ENCODE measurements around the gene QRFP.
"Not testable (repeated sequence)": the region's sequence is repeated elsewhere in the genome, so short reads cannot be mapped to it uniquely, and the experiment has no call there.

The QRFP gene

DNA sequence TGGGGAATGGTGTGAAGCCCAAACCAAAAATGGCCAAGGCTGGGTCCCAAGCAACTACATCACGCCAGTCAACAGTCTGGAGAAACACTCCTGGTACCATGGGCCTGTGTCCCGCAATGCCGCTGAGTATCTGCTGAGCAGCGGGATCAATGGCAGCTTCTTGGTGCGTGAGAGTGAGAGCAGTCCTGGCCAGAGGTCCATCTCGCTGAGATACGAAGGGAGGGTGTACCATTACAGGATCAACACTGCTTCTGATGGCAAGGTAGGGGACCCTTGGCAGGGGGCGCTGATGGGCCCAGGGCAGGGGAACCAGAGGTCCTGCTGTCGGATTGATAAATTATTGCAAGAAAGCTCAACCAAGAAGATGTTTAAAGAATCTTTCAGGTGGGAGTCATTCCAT lies 41.8 kb downstream of the QRFP start:
- no peak for DNase-seq (ENCODE audit: extremely low read depth in 1 of 2, low read depth in 1 of 2)

- no peak for DNase-seq (ENCODE audit: extremely low read depth in 1 of 2, low read depth in 1 of 2)
Measured at GRCh38 chr9:130854092-130854491, 42.5 kb downstream of the QRFP start.

GRCh38 chr9:130852801-130853200 lies 43.8 kb downstream of the QRFP start:
- no peak for DNase-seq (ENCODE audit: extremely low read depth in 1 of 2, low read depth in 1 of 2)

GRCh38 chr9:130849356-130849755 lies 47.3 kb downstream of the QRFP start:
- no peak for DNase-seq (ENCODE audit: extremely low read depth in 1 of 2, low read depth in 1 of 2)

GRCh38 chr9:130848514-130848913 lies 48.1 kb downstream of the QRFP start:
- DNase-seq (ENCODE audit: extremely low read depth in 1 of 2, low read depth in 1 of 2): not testable (repeated sequence)

- DNase-seq (ENCODE audit: extremely low read depth in 1 of 2, low read depth in 1 of 2): no peak
Measured at GRCh38 chr9:130847306-130848217, 49.0 kb downstream of the QRFP start.

GRCh38 chr9:130846487-130847305 lies 49.9 kb downstream of the QRFP start:
- DNase-seq (ENCODE audit: extremely low read depth in 1 of 2, low read depth in 1 of 2): no peak

DNA sequence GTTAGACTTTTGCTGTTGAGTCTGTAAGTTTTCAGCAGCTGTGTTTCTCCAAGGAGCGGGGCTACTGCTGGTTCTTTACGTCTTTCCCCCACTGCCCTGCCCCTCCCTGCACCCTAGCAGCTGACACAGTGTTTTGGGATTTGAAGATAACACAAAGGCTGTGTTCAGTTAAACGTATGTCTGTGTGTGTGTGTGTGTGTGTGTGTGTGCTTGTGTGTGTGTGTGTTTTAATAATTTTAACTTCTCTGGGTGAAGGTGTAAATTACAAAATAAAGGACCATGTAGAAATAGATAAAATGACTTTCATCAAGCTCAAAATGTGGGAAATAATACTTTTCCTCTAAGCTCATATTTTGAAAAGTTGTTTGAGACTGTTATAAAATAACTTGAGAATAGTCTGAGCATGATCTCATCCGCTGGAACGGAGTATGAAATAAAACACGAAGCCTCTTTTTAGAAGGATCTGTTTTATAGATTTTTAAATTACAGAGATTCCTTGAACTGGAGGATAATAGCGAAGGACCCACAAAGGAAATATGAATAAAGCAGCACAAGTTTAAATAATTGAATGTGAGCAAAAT lies 50.6 kb downstream of the QRFP start:
- no peak for DNase-seq (ENCODE audit: extremely low read depth in 1 of 2, low read depth in 1 of 2)

DNA sequence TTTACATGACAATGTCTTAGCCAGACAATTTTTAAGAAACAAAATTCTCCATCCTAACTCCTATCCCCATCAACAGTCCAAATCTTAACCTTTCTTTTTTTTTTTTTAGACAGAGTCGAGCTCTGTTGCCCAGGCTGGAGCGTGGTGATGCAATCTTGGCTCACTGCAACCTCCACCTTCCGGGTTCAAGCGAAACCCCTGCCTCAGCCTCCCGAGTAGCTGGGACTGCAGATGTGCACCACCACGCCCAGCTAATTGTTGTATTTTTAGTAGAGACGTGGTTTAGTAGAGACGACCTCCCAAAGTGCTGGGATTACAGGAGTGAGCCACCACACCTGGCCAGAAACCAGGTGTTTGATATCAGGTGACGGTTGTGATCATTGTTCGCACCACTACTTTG lies 51.4 kb downstream of the QRFP start:
- no peak for DNase-seq (ENCODE audit: extremely low read depth in 1 of 2, low read depth in 1 of 2)

DNA sequence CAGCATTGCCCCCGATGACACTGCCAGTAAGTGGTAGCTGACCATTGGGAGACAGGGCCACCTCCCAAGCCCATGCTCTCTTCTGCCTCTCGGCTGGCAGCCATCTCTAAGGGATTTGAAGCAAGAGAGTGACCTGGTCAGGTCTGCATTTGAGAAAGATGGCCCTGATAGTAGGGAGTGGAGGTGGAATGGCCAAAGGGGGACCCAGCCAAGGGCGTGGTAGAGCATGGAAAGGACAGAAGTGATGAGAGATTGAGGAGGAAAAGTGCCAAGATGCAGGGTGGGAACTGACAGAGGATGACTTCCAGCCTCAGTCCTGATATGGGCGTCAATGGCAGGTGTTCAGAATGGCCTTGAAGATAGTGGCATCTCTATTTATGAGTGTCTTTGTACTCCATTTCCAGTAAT lies 52.6 kb downstream of the QRFP start:
- DNase-seq (ENCODE audit: extremely low read depth in 1 of 2, low read depth in 1 of 2): no peak

- no peak for DNase-seq (ENCODE audit: extremely low read depth in 1 of 2, low read depth in 1 of 2)
Measured at GRCh38 chr9:130843049-130843908, 53.3 kb downstream of the QRFP start.

Measured in stimulated activated CD8-positive, alpha-beta memory T cell treated with anti-CD3 and anti-CD28 coated beads, Interleukin-7, amount 100 ng/mL, for 48 hours (primary cell).